Measurements from ENCODE around the gene CDK5. TPM values are rescaled to one million over a fixed set of nuclear protein-coding genes. Genes with fewer than 3 reads are reported as not detected.

Gene CDK5
- total and polyA plus RNA-seq, 2 of the 13 experiments (the other 11 are each of a cell fraction or from before 2014, with no cell fraction given) = 16.4 to 21.3 TPM

- no peak for TF ChIP-seq AFF4 (CRISPR knock-in tag; IDR thresholded peaks at IDR 0.05)
- TF ChIP-seq TBP (CRISPR knock-in tag; IDR thresholded peaks at IDR 0.05) = peak; percentile 91; the same call in 1 of the 2 replicates
- no peak for TF ChIP-seq ZNF362 (CRISPR knock-in tag; IDR thresholded peaks at IDR 0.05; ENCODE audit: borderline replicate concordance)
- no peak; the same call in 1 of the 2 replicates for TF ChIP-seq KDM5A (IDR thresholded peaks at IDR 0.05; ENCODE audit: borderline replicate concordance, low read length)
- peak; percentile 79 for TF ChIP-seq KAT8 (CRISPR knock-in tag; IDR thresholded peaks at IDR 0.05)
- TF ChIP-seq, protein P1, sequence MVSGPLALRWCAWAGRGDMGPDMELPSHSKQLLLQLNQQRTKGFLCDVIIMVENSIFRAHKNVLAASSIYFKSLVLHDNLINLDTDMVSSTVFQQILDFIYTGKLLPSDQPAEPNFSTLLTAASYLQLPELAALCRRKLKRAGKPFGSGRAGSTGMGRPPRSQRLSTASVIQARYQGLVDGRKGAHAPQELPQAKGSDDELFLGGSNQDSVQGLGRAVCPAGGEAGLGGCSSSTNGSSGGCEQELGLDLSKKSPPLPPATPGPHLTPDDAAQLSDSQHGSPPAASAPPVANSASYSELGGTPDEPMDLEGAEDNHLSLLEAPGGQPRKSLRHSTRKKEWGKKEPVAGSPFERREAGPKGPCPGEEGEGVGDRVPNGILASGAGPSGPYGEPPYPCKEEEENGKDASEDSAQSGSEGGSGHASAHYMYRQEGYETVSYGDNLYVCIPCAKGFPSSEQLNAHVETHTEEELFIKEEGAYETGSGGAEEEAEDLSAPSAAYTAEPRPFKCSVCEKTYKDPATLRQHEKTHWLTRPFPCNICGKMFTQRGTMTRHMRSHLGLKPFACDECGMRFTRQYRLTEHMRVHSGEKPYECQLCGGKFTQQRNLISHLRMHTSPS (CRISPR knock-in tag; IDR thresholded peaks at IDR 0.05; ENCODE audit: low read depth) = peak; percentile 36; the same call in 1 of the 2 replicates
- TF ChIP-seq HNRNPK (IDR thresholded peaks at IDR 0.05; ENCODE audit: low read depth, low read length, poor library complexity, severe bottlenecking) = peak; percentile 5
- 0 out of 2 replicates have a peak, but pooled peaks have one; percentile 36 for TF ChIP-seq ARID2 (CRISPR knock-in tag; IDR thresholded peaks at IDR 0.05; ENCODE audit: borderline replicate concordance)
- no peak for TF ChIP-seq SMAD1 (CRISPR knock-in tag; IDR thresholded peaks at IDR 0.05; ENCODE audit: borderline replicate concordance, low read depth)
- TF ChIP-seq, protein P2, sequence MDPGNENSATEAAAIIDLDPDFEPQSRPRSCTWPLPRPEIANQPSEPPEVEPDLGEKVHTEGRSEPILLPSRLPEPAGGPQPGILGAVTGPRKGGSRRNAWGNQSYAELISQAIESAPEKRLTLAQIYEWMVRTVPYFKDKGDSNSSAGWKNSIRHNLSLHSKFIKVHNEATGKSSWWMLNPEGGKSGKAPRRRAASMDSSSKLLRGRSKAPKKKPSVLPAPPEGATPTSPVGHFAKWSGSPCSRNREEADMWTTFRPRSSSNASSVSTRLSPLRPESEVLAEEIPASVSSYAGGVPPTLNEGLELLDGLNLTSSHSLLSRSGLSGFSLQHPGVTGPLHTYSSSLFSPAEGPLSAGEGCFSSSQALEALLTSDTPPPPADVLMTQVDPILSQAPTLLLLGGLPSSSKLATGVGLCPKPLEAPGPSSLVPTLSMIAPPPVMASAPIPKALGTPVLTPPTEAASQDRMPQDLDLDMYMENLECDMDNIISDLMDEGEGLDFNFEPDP (CRISPR knock-in tag; conservative IDR thresholded peaks at IDR 0.05) = no peak
- TF ChIP-seq ATF1 (CRISPR knock-in tag; IDR thresholded peaks at IDR 0.05) = peak; percentile 84
- peak; percentile 91 for TF ChIP-seq SAP130 (CRISPR knock-in tag; IDR thresholded peaks at IDR 0.05; ENCODE audit: low read depth)
- no peak for TF ChIP-seq HDAC2 (CRISPR knock-in tag; IDR thresholded peaks at IDR 0.05)
- peak; percentile 36 for TF ChIP-seq SKI (IDR thresholded peaks at IDR 0.05; ENCODE audit: partially characterized antibody)
- peak; percentile 62; the same call in 1 of the 2 replicates for TF ChIP-seq PHF20 (CRISPR knock-in tag; IDR thresholded peaks at IDR 0.05)
- TF ChIP-seq NCOR1 (IDR thresholded peaks at IDR 0.05; ENCODE audit: borderline replicate concordance, low read length) = peak; percentile 56; the same call in 1 of the 2 replicates
- TF ChIP-seq TAF1 (CRISPR knock-in tag; IDR thresholded peaks at IDR 0.05) = peak; percentile 52; the same call in 1 of the 2 replicates
- peak; percentile 70; the same call in 1 of the 2 replicates for TF ChIP-seq ZBTB21 (CRISPR knock-in tag; IDR thresholded peaks at IDR 0.05)
- TF ChIP-seq U2AF1 (optimal IDR thresholded peaks at IDR 0.05; ENCODE audit: low read depth, low read length) = no peak
- TF ChIP-seq MYNN (CRISPR knock-in tag; IDR thresholded peaks at IDR 0.05; ENCODE audit: low read depth) = 0 out of 2 replicates have a peak, but pooled peaks have one; percentile 17
Observed at GRCh38 chr7:151057989-151058780, 488 bp upstream of the CDK5 start (continued).

All from HepG2 (cell line).